ENCODE data around the gene ESPN.

DNA sequence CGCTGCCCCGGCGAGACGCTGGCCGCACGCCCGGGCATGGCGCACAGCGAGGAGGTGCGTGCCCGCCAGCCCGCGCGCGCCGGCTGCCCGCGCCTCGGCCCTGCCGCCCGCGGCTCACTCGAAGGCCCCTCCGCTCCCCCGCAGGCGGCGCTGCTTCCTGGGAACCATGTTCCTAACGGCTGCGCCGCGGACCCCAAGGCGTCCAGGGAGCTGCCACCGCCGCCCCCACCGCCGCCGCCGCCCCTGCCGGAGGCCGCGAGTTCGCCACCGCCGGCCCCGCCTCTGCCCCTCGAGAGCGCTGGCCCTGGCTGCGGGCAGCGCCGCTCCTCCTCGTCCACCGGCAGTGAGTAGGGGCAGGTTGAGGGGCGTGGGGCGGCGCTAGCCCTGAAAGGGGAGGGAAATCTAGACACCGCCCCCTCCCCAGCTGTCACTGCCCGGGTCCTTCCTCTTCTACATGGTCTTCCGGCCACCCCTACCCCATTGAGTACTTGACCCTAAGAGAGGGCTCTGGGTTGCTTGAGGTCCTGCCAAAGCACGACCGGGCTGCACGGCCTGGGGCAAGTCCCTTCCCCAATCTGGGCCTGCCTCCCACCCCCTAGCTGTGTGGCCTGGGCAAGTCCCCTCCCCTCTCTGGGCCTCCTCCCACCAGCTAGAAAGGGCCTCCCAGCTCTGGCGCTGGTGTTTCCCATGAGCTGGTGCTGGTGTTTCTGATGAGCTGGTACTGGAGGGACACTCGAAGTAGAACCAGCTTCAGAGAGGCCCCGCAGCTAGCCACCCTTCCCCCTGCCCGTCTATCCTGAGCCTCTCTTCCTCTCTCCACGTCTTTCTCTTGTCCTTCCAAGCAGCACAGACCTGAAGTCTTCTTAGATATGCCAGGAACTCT, 24.4 kb downstream of the ESPN start:
- no peak for TF ChIP-seq POLR2A (IDR thresholded peaks at IDR 0.05; ENCODE audit: low read depth)
- TF ChIP-seq EP300 (IDR thresholded peaks at IDR 0.05), result no peak
- TF ChIP-seq, protein P1, sequence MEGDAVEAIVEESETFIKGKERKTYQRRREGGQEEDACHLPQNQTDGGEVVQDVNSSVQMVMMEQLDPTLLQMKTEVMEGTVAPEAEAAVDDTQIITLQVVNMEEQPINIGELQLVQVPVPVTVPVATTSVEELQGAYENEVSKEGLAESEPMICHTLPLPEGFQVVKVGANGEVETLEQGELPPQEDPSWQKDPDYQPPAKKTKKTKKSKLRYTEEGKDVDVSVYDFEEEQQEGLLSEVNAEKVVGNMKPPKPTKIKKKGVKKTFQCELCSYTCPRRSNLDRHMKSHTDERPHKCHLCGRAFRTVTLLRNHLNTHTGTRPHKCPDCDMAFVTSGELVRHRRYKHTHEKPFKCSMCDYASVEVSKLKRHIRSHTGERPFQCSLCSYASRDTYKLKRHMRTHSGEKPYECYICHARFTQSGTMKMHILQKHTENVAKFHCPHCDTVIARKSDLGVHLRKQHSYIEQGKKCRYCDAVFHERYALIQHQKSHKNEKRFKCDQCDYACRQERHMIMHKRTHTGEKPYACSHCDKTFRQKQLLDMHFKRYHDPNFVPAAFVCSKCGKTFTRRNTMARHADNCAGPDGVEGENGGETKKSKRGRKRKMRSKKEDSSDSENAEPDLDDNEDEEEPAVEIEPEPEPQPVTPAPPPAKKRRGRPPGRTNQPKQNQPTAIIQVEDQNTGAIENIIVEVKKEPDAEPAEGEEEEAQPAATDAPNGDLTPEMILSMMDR (IDR thresholded peaks at IDR 0.05), result no peak
- no peak for TF ChIP-seq POLR2AphosphoS5 (IDR thresholded peaks at IDR 0.05)
